ENCODE results near the gene PHF11.

DNA sequence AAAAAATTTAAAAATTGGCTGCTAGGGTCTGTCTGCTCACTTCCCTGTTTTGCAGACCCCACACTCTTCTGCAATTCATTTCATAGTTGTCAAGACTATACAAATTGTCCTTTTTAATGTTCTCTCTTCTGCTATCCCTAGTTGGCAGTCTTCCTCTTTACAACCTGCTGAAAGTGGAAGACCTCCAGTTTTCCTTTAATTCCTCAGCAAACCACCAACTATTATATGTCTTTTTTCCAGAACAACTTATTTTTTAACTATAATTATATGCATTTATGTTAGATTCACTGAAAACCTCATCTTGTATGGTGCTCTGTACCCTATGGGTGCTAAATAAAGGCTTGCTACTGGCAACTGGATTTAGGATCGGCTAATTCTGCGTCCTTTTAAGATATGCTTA, 1.1 kb upstream of the PHF11 start:
- no peak for TF ChIP-seq EZH2phosphoT487 (IDR thresholded peaks at IDR 0.05; ENCODE audit: low read depth)
- TF ChIP-seq, protein P1, sequence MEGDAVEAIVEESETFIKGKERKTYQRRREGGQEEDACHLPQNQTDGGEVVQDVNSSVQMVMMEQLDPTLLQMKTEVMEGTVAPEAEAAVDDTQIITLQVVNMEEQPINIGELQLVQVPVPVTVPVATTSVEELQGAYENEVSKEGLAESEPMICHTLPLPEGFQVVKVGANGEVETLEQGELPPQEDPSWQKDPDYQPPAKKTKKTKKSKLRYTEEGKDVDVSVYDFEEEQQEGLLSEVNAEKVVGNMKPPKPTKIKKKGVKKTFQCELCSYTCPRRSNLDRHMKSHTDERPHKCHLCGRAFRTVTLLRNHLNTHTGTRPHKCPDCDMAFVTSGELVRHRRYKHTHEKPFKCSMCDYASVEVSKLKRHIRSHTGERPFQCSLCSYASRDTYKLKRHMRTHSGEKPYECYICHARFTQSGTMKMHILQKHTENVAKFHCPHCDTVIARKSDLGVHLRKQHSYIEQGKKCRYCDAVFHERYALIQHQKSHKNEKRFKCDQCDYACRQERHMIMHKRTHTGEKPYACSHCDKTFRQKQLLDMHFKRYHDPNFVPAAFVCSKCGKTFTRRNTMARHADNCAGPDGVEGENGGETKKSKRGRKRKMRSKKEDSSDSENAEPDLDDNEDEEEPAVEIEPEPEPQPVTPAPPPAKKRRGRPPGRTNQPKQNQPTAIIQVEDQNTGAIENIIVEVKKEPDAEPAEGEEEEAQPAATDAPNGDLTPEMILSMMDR (IDR thresholded peaks at IDR 0.05; ENCODE audit: low read depth, low read length): peak; percentile 34
